Esophagus squamous epithelium (tissue), 4 donors: ENCODE measurements around the gene PTPRM.

ENCODE experiments used
- POLR2A ChIP-seq, 4 donors: fragments of 450-650 bp; IDR thresholded peaks; one replicate each; pipeline ENCODE4 v1.6.1; 2017; ENCODE audit warnings: antibody characterized with exemption in 4 of 4, mild to moderate bottlenecking in 4 of 4, moderate library complexity in 3 of 4
- TF ChIP-seq, protein P1 (sequence below), 6 experiments: fragments of 450-650 bp in 4 of 6; fragments of 200-600 bp in 2 of 6; sonication (generic) in 2 of 6; IDR thresholded peaks; one replicate each; pipeline ENCODE4 v1.5.1; 2016 to 2019; ENCODE audit warnings: antibody characterized with exemption in 6 of 6, mild to moderate bottlenecking in 4 of 6, moderate library complexity in 4 of 6

DNA sequence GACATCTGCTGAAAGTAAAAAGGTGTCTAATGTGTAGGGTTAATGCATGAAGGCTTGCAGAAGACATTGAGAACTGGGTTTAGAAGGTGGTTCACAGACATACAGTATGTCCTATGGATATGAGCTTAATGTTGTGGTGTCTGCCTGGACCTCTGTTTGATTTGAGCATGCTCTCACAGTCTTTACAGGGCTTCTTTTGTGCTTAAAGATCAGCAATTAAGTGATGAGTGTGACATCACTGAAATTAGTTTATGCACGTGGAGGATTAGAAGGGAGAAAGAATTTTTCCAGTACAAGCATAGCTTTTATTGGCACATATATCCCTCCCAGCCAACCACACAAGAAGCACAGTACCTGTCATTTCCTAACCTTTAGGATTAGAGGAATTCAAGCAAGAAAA lies 674.6 kb downstream of the PTPRM start:
- TF ChIP-seq, protein P1, sequence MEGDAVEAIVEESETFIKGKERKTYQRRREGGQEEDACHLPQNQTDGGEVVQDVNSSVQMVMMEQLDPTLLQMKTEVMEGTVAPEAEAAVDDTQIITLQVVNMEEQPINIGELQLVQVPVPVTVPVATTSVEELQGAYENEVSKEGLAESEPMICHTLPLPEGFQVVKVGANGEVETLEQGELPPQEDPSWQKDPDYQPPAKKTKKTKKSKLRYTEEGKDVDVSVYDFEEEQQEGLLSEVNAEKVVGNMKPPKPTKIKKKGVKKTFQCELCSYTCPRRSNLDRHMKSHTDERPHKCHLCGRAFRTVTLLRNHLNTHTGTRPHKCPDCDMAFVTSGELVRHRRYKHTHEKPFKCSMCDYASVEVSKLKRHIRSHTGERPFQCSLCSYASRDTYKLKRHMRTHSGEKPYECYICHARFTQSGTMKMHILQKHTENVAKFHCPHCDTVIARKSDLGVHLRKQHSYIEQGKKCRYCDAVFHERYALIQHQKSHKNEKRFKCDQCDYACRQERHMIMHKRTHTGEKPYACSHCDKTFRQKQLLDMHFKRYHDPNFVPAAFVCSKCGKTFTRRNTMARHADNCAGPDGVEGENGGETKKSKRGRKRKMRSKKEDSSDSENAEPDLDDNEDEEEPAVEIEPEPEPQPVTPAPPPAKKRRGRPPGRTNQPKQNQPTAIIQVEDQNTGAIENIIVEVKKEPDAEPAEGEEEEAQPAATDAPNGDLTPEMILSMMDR (IDR thresholded peaks at IDR 0.05), result no peak
- no peak for TF ChIP-seq POLR2A (IDR thresholded peaks at IDR 0.05)
